C4-2B (cell line): ENCODE results near the gene FEN1.
A peak's percentile ranks its signal among the peaks of the same experiment; 100 is the strongest.

Source experiments
- H3K27ac ChIP-seq: fragments of 450-650 bp; 2 replicates; pipeline ENCODE4 v1.5.1; 2017
- CTCF ChIP-seq: fragments of 450-650 bp; conservative IDR thresholded peaks from 2 replicates; pipeline ENCODE4 v1.5.1; 2017; ENCODE audit warnings: mild to moderate bottlenecking
- ZFX ChIP-seq: fragments of 450-650 bp; IDR thresholded peaks from 2 replicates; pipeline ENCODE4 v1.6.1; 2017

The FEN1 gene

GRCh38 chr11:61773809-61774208 lies 18.9 kb upstream of the FEN1 start:
- TF ChIP-seq CTCF: no peak
- TF ChIP-seq ZFX: no peak
- no peak overlapping the region for H3K27ac ChIP-seq

GRCh38 chr11:61774411-61774810 lies 18.3 kb upstream of the FEN1 start:
- no peak for TF ChIP-seq CTCF
- TF ChIP-seq ZFX: no peak
- no peak overlapping the region for H3K27ac ChIP-seq

GRCh38 chr11:61775106-61775505 lies 17.6 kb upstream of the FEN1 start:
- H3K27ac ChIP-seq: no peak overlapping the region
- TF ChIP-seq CTCF: no peak
- no peak for TF ChIP-seq ZFX

GRCh38 chr11:61775606-61776554 lies 16.8 kb upstream of the FEN1 start:
- TF ChIP-seq ZFX (no peak), CTCF (no peak)
- no peak overlapping the region for H3K27ac ChIP-seq

- TF ChIP-seq ZFX (no peak), CTCF (peak; percentile 89)
- H3K27ac ChIP-seq: no peak overlapping the region
Measured at GRCh38 chr11:61776561-61777075, 16.1 kb upstream of the FEN1 start.

- TF ChIP-seq ZFX (no peak), CTCF (no peak)
- H3K27ac ChIP-seq: no peak overlapping the region
Measured at GRCh38 chr11:61777234-61778090, 15.2 kb upstream of the FEN1 start.
